Measurements from ENCODE around the gene GPR137.

GPR137 gene

DNA sequence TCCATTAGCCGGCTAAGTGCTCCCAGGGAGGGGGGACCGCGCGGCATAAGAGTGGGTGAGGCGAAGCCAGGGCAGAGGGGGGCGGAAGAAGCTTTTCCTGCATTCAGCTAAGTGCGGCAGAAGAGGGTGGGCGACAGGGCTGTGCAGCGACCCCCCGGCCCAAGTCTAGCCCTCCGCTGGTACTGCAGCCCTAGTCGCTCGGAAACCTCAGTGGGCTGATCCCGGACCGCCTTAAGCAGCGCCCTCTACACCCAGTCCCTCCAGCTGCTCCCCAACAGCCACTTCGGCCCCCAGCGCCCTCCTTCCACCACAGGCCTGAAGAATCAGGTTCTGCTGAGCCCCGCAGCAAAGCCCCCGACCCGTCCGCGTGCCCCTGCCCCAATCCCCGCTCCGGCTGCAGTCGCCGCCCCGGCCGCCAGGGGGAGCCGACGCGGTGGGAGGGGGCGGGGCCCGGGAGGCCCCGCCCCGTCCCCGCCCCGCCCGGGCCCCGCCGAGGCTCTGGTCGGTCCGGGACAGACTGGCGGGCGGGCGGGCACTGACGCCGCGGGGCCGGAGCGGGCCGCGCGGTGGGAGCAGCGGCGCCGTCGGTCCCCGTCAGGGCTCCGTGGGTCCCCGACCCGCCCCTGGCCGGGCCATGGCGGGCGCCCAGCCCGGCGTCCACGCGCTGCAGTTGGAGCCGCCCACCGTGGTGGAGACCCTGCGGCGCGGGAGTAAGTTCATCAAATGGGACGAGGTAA, 34.5 kb upstream of the GPR137 start, which contains the start of gene PLCB3:
PLCB3 (plus strand) TSS at position 515 of the 737 bp plus-strand sequence; CDS start at position 635, 120 bp downstream.
- Histone ChIP-seq H3K36me3 (peaks cover 17% of the 10 kb centered on the region), H3K27ac (peak within 1 kb of the TSS; percentile 46), H3K9me3 (no peaks in the 10 kb centered on the region), H3K27me3 (peaks cover 10% of the 10 kb centered on the region), H3K4me3 (ENCODE audit: low read depth in 1 of 2, low read length in 1 of 2) (peak within 1 kb of the TSS; percentile 74 to 75), H3K4me1 (ENCODE audit: control insufficient read depth in 1 of 2, insufficient read depth in 1 of 2, low read depth in 1 of 2, low read length in 1 of 2) (peaks cover 35 to 44% of the 10 kb centered on the region in 2 experiments)
- TF ChIP-seq, protein P1, sequence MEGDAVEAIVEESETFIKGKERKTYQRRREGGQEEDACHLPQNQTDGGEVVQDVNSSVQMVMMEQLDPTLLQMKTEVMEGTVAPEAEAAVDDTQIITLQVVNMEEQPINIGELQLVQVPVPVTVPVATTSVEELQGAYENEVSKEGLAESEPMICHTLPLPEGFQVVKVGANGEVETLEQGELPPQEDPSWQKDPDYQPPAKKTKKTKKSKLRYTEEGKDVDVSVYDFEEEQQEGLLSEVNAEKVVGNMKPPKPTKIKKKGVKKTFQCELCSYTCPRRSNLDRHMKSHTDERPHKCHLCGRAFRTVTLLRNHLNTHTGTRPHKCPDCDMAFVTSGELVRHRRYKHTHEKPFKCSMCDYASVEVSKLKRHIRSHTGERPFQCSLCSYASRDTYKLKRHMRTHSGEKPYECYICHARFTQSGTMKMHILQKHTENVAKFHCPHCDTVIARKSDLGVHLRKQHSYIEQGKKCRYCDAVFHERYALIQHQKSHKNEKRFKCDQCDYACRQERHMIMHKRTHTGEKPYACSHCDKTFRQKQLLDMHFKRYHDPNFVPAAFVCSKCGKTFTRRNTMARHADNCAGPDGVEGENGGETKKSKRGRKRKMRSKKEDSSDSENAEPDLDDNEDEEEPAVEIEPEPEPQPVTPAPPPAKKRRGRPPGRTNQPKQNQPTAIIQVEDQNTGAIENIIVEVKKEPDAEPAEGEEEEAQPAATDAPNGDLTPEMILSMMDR (IDR thresholded peaks at IDR 0.05) = peak; percentile 95

DNA sequence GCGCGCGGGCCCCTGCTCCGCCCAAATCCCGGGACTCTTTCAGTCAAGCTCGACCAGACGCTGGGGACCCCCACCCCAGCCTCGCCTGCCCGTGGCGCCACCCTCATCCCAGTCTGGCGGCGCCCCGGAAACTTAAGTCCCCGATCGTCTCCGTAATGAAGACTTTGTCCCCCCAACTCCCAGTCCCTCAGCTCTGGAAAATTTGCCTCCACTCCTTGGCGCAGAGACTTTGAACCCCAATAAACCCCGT, 34.0 kb upstream of the GPR137 start:
- H3K4me3 ChIP-seq (ENCODE audit: low read depth in 1 of 2, low read length in 1 of 2) = peak overlapping the region; percentile 74 to 75
- H3K27ac ChIP-seq = peak overlapping the region; percentile 46
- peaks cover 33 to 42% of the 10 kb centered on the region in 2 experiments for H3K4me1 ChIP-seq (ENCODE audit: control insufficient read depth in 1 of 2, insufficient read depth in 1 of 2, low read depth in 1 of 2, low read length in 1 of 2)
- TF ChIP-seq, protein P1 (IDR thresholded peaks at IDR 0.05) = no peak
- H3K36me3 ChIP-seq = peaks cover 22% of the 10 kb centered on the region
- no peaks in the 10 kb centered on the region for H3K9me3 ChIP-seq
- peaks cover 9% of the 10 kb centered on the region for H3K27me3 ChIP-seq

DNA sequence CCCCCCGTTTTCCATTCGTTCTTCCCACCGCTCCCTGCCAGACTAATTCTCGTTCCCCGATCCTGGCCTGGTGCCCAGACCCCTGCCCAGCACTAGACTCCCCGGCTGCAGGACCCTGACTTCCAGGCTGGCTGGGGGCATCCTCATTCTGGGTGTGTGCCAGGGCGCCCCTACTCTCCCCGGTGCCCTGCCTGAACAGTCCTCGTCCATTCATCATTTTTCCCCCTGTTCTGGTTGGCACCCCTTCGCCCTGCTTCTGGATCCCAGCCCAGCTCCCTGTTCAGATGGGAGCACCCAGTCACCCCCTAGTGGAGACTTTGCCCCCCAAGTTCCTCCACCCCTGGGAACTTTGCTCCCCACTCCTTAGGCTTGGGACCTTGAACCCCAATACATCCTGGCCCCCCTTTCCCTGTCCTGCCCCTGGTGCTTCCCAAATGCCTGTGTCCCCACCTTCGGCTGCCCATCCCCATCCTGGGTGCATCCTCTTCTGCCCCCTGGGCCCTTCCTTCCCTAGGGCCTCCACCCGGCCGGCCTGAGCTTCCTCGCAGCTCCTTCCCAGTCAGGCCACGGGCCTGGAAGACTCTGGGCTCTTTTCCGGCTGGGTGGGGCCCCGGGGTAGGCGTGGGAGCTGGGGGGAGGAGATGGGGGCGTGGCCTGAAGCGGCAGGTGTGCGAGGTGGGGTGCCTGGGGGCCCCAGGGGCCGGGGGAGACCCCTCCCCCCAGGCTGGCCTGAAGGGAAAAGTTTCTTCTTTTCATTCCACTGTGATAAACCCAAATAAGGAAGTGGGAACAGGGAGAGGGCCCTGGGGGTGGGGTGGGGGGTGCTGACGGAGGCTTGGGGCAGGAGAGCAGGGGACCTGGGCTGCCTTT, 33.4 kb upstream of the GPR137 start:
- peak overlapping the region; percentile 46 for H3K27ac ChIP-seq
- H3K4me1 ChIP-seq (ENCODE audit: control insufficient read depth in 1 of 2, insufficient read depth in 1 of 2, low read depth in 1 of 2, low read length in 1 of 2) = peaks cover 28 to 37% of the 10 kb centered on the region in 2 experiments
- H3K27me3 ChIP-seq = peaks cover 9% of the 10 kb centered on the region
- H3K36me3 ChIP-seq = peaks cover 22% of the 10 kb centered on the region
- TF ChIP-seq, protein P1 (IDR thresholded peaks at IDR 0.05) = peak; percentile 12
- no peaks in the 10 kb centered on the region for H3K9me3 ChIP-seq
- peak overlapping the region; percentile 74 to 75 for H3K4me3 ChIP-seq (ENCODE audit: low read depth in 1 of 2, low read length in 1 of 2)

DNA sequence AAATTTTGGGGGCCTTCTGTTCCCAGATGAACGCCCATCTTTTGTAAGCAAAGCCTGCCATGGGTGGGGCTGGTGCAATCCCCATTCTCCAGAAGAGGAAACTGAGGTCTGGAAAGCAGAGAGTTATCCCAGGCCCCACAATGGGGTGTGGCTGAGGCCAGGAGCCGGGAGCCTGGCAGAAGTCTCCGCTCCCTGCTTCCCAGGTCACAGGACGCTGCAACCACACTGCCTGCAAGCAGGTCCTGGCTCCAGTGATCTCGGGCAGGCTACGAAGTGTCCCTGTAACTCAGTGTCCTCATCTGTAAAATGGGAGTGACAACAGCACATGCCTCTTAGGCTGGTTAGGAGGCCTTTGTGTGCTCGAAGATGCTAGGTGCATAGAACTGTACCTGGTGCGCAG, 32.6 kb upstream of the GPR137 start:
- no peak overlapping the region for H3K4me3 ChIP-seq (ENCODE audit: low read depth in 1 of 2, low read length in 1 of 2)
- H3K4me1 ChIP-seq (ENCODE audit: control insufficient read depth in 1 of 2, insufficient read depth in 1 of 2, low read depth in 1 of 2, low read length in 1 of 2) = peaks cover 21 to 29% of the 10 kb centered on the region in 2 experiments
- TF ChIP-seq, protein P1 (IDR thresholded peaks at IDR 0.05) = no peak
- peaks cover 6% of the 10 kb centered on the region for H3K27me3 ChIP-seq
- no peaks in the 10 kb centered on the region for H3K9me3 ChIP-seq
- H3K27ac ChIP-seq = no peak overlapping the region
- H3K36me3 ChIP-seq = peaks cover 22% of the 10 kb centered on the region

DNA sequence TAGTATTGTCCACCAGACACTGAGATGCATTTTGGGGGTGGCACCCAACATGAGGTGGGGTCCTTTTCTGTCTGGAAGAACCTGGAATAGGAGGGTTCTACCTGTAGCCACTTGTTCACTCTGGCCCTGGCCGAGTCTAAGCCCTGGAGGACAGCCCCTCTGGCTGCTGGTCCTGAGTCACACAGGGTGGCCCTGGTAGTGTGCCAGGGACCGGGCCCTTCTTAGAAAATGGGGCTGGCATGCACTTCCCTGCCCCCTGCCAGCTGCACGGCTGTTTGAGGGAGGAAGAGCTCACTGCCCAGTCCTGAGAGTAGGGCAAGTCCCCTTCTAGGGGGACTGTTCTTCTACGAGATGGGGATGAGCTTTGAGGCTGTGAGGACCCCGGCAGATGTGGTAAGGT, 32.2 kb upstream of the GPR137 start:
- H3K27me3 ChIP-seq = peaks cover 6% of the 10 kb centered on the region
- no peaks in the 10 kb centered on the region for H3K9me3 ChIP-seq
- H3K4me3 ChIP-seq (ENCODE audit: low read depth in 1 of 2, low read length in 1 of 2) = no peak overlapping the region
- TF ChIP-seq, protein P1 (IDR thresholded peaks at IDR 0.05) = no peak
- peaks cover 21 to 28% of the 10 kb centered on the region in 2 experiments for H3K4me1 ChIP-seq (ENCODE audit: control insufficient read depth in 1 of 2, insufficient read depth in 1 of 2, low read depth in 1 of 2, low read length in 1 of 2)
- no peak overlapping the region for H3K27ac ChIP-seq
- peaks cover 26% of the 10 kb centered on the region for H3K36me3 ChIP-seq
